ENCODE data around the gene LRMDA.
"Not testable (repeated sequence)": the region's sequence is repeated elsewhere in the genome, so short reads cannot be mapped to it uniquely, and the experiment has no call there.

GRCh38 chr10:76060993-76061392, 629.6 kb downstream of the LRMDA start:
- not testable (repeated sequence) for TF ChIP-seq CTCF (IDR thresholded peaks at IDR 0.05); EZH2 (IDR thresholded peaks at IDR 0.05; ENCODE audit: borderline replicate concordance, insufficient read depth, low read depth, low read length, poor library complexity, severe bottlenecking)
